H1 (cell line): Measurements from ENCODE around the gene ERI3. TPM values are rescaled to one million over a fixed set of nuclear protein-coding genes. Genes with fewer than 3 reads are reported as not detected.

Experiments used
- ASH2L ChIP-seq: fragments of 200-600, 300-600 bp; sonication (generic); IDR thresholded peaks from one replicate; pipeline ENCODE4 v1.7.1; 2017; ENCODE audit warnings: low read length
- CEBPB ChIP-seq: IDR thresholded peaks from 2 replicates; pipeline ENCODE4 v1.6.1; 2012; ENCODE audit warnings: low read depth, low read length
- EP300 ChIP-seq, 2 experiments: IDR thresholded peaks; 1 replicate in 1 of 2; 2 replicates in 1 of 2; pipeline ENCODE4 v1.6.1; 2011 to 2012; ENCODE audit warnings: low read depth in 2 of 2, low read length in 2 of 2, mild to moderate bottlenecking in 2 of 2, borderline replicate concordance in 1 of 2, inconsistent platforms in 1 of 2, moderate library complexity in 1 of 2
- JUN ChIP-seq: IDR thresholded peaks from 2 replicates; pipeline ENCODE4 v1.6.1; 2011; ENCODE audit warnings: low read depth, mild to moderate bottlenecking, improper control_type of control experiment, low read length
- JUND ChIP-seq: IDR thresholded peaks from 2 replicates; pipeline ENCODE4 v1.6.1; 2011; ENCODE audit warnings: mild to moderate bottlenecking, improper control_type of control experiment, low read length
- POLR2A ChIP-seq, 2 experiments: IDR thresholded peaks; 1 replicate in 1 of 2; 2 replicates in 1 of 2; pipeline ENCODE4 v1.6.1; 2011; ENCODE audit warnings: low read depth in 2 of 2, low read length in 2 of 2, mild to moderate bottlenecking in 2 of 2; ENCODE audit errors: control extremely low read depth in 1 of 2
- RXRA ChIP-seq: IDR thresholded peaks from 2 replicates; pipeline ENCODE4 v1.6.1; 2011; ENCODE audit warnings: low read depth, mild to moderate bottlenecking, low read length, moderate library complexity; ENCODE audit not compliant: insufficient read depth
- SIRT6 ChIP-seq: IDR thresholded peaks from one replicate; pipeline ENCODE4 v1.7.1; 2012; ENCODE audit warnings: low read length, inconsistent platforms
- TAF7 ChIP-seq: optimal IDR thresholded peaks from 2 replicates; pipeline ENCODE3; 2011; ENCODE audit warnings: low read depth, mild to moderate bottlenecking, inconsistent platforms, low read length, moderate library complexity, borderline replicate concordance
- polyA plus RNA-seq, 7 experiments: library from polyadenylated mRNA; depleted of rRNA in 3 of 7; stranded (reverse) in 5 of 7; unstranded in 2 of 7; fragments of >200 nt in 5 of 7; fragments of 200-250 nt in 2 of 7; gene quantifications; 1 replicate in 5 of 7; 2 replicates in 1 of 7; 4 replicates in 1 of 7; pipeline versions ENCODE4 v1.2.1 to v1.2.3, GENCODE V29; 2011 to 2013; ENCODE audit warnings: missing spikeins in 2 of 7, mixed read lengths in 2 of 7
- total RNA-seq: library from RNA; stranded (reverse); fragmentation: NEBNext Ultra II Directional; extraction: Animal tissue kit (Norgen Biotek cat#: 25700); gene quantifications from 2 replicates; pipeline ENCODE4 v1.2.1, GENCODE V29; 2021
- TF ChIP-seq, protein P1 (sequence below): fragments of 300-600 bp; sonication (generic); IDR thresholded peaks from 2 replicates; pipeline ENCODE4 v1.7.1; 2012; ENCODE audit warnings: low read length, moderate library complexity, mild to moderate bottlenecking, inconsistent platforms; ENCODE audit not compliant: insufficient replicate concordance

ERI3 gene
- total and polyA plus RNA-seq, 2 of the 8 experiments (the other 6 are each of a cell fraction or from before 2014, with no cell fraction given) = 81.1 to 199 TPM

DNA sequence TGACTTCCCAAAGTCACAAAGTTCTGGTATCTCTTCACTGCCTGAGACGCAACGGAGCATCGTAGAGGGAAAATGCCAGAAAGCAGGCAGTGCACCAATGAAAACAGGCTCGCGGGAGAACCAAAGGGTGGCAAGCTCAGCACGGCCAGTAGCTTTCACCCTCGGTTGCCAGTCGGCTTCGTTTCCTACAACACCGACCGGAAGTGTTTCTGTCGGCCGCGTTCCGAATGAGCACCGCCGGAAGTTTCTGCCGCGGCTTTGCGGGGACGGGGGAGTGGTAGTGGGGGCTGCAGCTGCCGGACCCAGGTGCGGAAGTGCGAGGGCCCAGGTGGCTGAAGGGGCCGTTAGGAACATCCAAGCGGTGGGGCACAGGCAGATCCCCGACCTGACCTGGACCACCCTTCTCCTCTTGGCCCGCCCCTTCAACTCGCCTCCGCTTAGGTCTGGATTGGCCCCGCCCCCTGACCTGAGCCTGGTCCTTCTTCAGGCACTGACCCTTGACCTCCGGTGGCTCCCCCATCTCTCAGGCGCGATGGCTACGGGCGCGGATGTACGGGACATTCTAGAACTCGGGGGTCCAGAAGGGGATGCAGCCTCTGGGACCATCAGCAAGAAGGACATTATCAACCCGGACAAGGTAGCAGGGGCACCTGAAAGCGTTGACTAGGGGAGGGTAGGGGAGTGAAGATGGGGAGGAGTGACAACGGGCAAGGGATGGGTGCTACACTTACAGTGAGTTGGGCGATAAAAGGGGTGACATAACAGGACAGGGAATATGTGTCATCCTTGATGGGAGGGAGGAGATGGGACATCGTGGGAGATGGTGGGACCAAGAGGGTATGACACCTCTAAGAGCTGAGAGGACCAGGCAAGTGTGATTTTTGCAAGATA lies 141.6 kb downstream of the ERI3 start, which contains the start of gene DMAP1 (continued):
- TF ChIP-seq, protein P1, sequence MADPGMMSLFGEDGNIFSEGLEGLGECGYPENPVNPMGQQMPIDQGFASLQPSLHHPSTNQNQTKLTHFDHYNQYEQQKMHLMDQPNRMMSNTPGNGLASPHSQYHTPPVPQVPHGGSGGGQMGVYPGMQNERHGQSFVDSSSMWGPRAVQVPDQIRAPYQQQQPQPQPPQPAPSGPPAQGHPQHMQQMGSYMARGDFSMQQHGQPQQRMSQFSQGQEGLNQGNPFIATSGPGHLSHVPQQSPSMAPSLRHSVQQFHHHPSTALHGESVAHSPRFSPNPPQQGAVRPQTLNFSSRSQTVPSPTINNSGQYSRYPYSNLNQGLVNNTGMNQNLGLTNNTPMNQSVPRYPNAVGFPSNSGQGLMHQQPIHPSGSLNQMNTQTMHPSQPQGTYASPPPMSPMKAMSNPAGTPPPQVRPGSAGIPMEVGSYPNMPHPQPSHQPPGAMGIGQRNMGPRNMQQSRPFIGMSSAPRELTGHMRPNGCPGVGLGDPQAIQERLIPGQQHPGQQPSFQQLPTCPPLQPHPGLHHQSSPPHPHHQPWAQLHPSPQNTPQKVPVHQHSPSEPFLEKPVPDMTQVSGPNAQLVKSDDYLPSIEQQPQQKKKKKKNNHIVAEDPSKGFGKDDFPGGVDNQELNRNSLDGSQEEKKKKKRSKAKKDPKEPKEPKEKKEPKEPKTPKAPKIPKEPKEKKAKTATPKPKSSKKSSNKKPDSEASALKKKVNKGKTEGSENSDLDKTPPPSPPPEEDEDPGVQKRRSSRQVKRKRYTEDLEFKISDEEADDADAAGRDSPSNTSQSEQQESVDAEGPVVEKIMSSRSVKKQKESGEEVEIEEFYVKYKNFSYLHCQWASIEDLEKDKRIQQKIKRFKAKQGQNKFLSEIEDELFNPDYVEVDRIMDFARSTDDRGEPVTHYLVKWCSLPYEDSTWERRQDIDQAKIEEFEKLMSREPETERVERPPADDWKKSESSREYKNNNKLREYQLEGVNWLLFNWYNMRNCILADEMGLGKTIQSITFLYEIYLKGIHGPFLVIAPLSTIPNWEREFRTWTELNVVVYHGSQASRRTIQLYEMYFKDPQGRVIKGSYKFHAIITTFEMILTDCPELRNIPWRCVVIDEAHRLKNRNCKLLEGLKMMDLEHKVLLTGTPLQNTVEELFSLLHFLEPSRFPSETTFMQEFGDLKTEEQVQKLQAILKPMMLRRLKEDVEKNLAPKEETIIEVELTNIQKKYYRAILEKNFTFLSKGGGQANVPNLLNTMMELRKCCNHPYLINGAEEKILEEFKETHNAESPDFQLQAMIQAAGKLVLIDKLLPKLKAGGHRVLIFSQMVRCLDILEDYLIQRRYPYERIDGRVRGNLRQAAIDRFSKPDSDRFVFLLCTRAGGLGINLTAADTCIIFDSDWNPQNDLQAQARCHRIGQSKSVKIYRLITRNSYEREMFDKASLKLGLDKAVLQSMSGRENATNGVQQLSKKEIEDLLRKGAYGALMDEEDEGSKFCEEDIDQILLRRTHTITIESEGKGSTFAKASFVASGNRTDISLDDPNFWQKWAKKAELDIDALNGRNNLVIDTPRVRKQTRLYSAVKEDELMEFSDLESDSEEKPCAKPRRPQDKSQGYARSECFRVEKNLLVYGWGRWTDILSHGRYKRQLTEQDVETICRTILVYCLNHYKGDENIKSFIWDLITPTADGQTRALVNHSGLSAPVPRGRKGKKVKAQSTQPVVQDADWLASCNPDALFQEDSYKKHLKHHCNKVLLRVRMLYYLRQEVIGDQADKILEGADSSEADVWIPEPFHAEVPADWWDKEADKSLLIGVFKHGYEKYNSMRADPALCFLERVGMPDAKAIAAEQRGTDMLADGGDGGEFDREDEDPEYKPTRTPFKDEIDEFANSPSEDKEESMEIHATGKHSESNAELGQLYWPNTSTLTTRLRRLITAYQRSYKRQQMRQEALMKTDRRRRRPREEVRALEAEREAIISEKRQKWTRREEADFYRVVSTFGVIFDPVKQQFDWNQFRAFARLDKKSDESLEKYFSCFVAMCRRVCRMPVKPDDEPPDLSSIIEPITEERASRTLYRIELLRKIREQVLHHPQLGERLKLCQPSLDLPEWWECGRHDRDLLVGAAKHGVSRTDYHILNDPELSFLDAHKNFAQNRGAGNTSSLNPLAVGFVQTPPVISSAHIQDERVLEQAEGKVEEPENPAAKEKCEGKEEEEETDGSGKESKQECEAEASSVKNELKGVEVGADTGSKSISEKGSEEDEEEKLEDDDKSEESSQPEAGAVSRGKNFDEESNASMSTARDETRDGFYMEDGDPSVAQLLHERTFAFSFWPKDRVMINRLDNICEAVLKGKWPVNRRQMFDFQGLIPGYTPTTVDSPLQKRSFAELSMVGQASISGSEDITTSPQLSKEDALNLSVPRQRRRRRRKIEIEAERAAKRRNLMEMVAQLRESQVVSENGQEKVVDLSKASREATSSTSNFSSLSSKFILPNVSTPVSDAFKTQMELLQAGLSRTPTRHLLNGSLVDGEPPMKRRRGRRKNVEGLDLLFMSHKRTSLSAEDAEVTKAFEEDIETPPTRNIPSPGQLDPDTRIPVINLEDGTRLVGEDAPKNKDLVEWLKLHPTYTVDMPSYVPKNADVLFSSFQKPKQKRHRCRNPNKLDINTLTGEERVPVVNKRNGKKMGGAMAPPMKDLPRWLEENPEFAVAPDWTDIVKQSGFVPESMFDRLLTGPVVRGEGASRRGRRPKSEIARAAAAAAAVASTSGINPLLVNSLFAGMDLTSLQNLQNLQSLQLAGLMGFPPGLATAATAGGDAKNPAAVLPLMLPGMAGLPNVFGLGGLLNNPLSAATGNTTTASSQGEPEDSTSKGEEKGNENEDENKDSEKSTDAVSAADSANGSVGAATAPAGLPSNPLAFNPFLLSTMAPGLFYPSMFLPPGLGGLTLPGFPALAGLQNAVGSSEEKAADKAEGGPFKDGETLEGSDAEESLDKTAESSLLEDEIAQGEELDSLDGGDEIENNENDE = no peak
- no peak for TF ChIP-seq SIRT6
- 0 out of 2 replicates have a peak, but pooled peaks have one; percentile 15 for TF ChIP-seq CEBPB
- peak; percentile 100 for TF ChIP-seq ASH2L
- 0 out of 2 replicates have a peak, but pooled peaks have one; percentile 58 for TF ChIP-seq RXRA
- TF ChIP-seq EP300 (IDR thresholded peaks at IDR 0.05; ENCODE audit: borderline replicate concordance in 1 of 2, low read depth in 2 of 2, low read length in 2 of 2) = peak in 1 of 2 experiments; percentile 74; a peak in 1 of 3 replicates
- TF ChIP-seq TAF7 = peak; percentile 66
- no peak for TF ChIP-seq JUN
- TF ChIP-seq JUND = peak; percentile 54; the same call in 1 of the 2 replicates
- TF ChIP-seq POLR2A (IDR thresholded peaks at IDR 0.05; ENCODE audit: control extremely low read depth in 1 of 2, low read depth in 2 of 2, low read length in 2 of 2) = peak in 1 of 2 experiments; percentile 71; a peak in 2 of 3 replicates
